HG03432 (cell line): ENCODE data around the gene CTDNEP1.

Source experiments
- ATAC-seq: cut with Tn5 transposase; IDR thresholded peaks from one replicate; pipeline ENCODE4 v1.9.1; 2021; ENCODE audit warnings: mild to moderate bottlenecking, moderate library complexity; ENCODE audit not compliant: unreplicated experiment

The CTDNEP1 gene

GRCh38 chr17:7216242-7217112 is 35.1 kb downstream of the CTDNEP1 start:
- ATAC-seq = no peak

- no peak for ATAC-seq
These were observed 35.8 kb downstream of the CTDNEP1 start for GRCh38 chr17:7215652-7216180.

- ATAC-seq = no peak
These were observed 36.3 kb downstream of the CTDNEP1 start for GRCh38 chr17:7215136-7215638.

- peak; percentile 83 for ATAC-seq
These were observed 37.0 kb downstream of the CTDNEP1 start for GRCh38 chr17:7214300-7215135.

GRCh38 chr17:7213895-7214299 is 37.6 kb downstream of the CTDNEP1 start:
- no peak for ATAC-seq

GRCh38 chr17:7211491-7212273 is 39.9 kb downstream of the CTDNEP1 start:
- ATAC-seq = no peak

- no peak for ATAC-seq
These were observed 42.6 kb downstream of the CTDNEP1 start for GRCh38 chr17:7208754-7209460.

- no peak for ATAC-seq
These were observed 43.4 kb downstream of the CTDNEP1 start for GRCh38 chr17:7208027-7208571.

- ATAC-seq = no peak
These were observed 44.2 kb downstream of the CTDNEP1 start for GRCh38 chr17:7207120-7208001.

- ATAC-seq = no peak
These were observed 46.0 kb downstream of the CTDNEP1 start for GRCh38 chr17:7205561-7205960.

- ATAC-seq = peak; percentile 80
These were observed 46.6 kb downstream of the CTDNEP1 start for GRCh38 chr17:7204828-7205461.

- ATAC-seq = no peak
These were observed 47.2 kb downstream of the CTDNEP1 start for GRCh38 chr17:7204336-7204735.

GRCh38 chr17:7203391-7203790 is 48.1 kb downstream of the CTDNEP1 start:
- ATAC-seq = no peak

GRCh38 chr17:7196651-7197401 is 54.7 kb downstream of the CTDNEP1 start:
- no peak for ATAC-seq

GRCh38 chr17:7195971-7196370 is 55.6 kb downstream of the CTDNEP1 start:
- ATAC-seq = no peak
